HL-60 (cell line): ENCODE data around the gene PANK4.

Experiments
- DNase-seq, 2 experiments: peaks; one replicate each; pipeline ENCODE4 v3.0.0-alpha.2; 2010 to 2020; ENCODE audit warnings: low read depth in 1 of 2, low spot score in 1 of 2
- H3K27ac ChIP-seq: fragments of 250-450 bp; sonication (Bioruptor Pico); replicated peaks from 2 replicates; pipeline ENCODE4 v1.5.1; 2020; ENCODE audit warnings: mild to moderate bottlenecking, moderate library complexity
- H3K27me3 ChIP-seq: fragments of 250-450 bp; sonication (Bioruptor Pico); 2 replicates; pipeline ENCODE4 v1.5.1; 2021; ENCODE audit warnings: mild to moderate bottlenecking, moderate library complexity; ENCODE audit not compliant: insufficient read depth, poor library complexity, severe bottlenecking
- H3K4me3 ChIP-seq: replicated peaks from 2 replicates; pipeline ENCODE4 v1.5.1; 2011; ENCODE audit warnings: mild to moderate bottlenecking, control low read depth, low read length; ENCODE audit not compliant: insufficient read depth
- CTCF ChIP-seq: IDR thresholded peaks from one replicate; pipeline ENCODE4 v1.5.1; 2011; ENCODE audit warnings: low read length, control low read depth, inconsistent platforms; ENCODE audit not compliant: insufficient read depth
- GABPA ChIP-seq: IDR thresholded peaks from 2 replicates; pipeline ENCODE4 v1.6.1; 2012; ENCODE audit warnings: low read depth
- POLR2AphosphoS5 ChIP-seq: IDR thresholded peaks from 2 replicates; pipeline ENCODE4 v1.6.1; 2012; ENCODE audit warnings: low read depth
- REST ChIP-seq: IDR thresholded peaks from 2 replicates; pipeline ENCODE4 v1.6.1; 2012; ENCODE audit warnings: low read depth; ENCODE audit not compliant: insufficient replicate concordance
- SPI1 ChIP-seq: IDR thresholded peaks from 2 replicates; pipeline ENCODE4 v1.6.1; 2012; ENCODE audit warnings: low read depth, mild to moderate bottlenecking, borderline replicate concordance

Gene PANK4

GRCh38 chr1:2513939-2514652 lies 12.3 kb downstream of the PANK4 start:
- Histone ChIP-seq H3K4me3 (no peak overlapping the region), H3K27ac (no peak overlapping the region), H3K27me3 (no peaks in the 10 kb centered on the region)
- no peak for TF ChIP-seq SPI1
- no peak for TF ChIP-seq GABPA
- no peak for TF ChIP-seq CTCF
- no peak for TF ChIP-seq REST
- no peak for TF ChIP-seq POLR2AphosphoS5
- DNase-seq: no peak

GRCh38 chr1:2512862-2513421 lies 13.5 kb downstream of the PANK4 start:
- TF ChIP-seq REST (no peak), GABPA (no peak), CTCF (no peak), SPI1 (no peak), POLR2AphosphoS5 (no peak)
- H3K27ac ChIP-seq: no peak overlapping the region
- H3K27me3 ChIP-seq: no peaks in the 10 kb centered on the region
- DNase-seq: no peak
- no peak overlapping the region for H3K4me3 ChIP-seq

GRCh38 chr1:2510366-2511155 lies 15.8 kb downstream of the PANK4 start:
- TF ChIP-seq GABPA (no peak), CTCF (no peak), REST (no peak), SPI1 (no peak), POLR2AphosphoS5 (no peak)
- Histone ChIP-seq H3K4me3 (no peak overlapping the region), H3K27ac (no peak overlapping the region), H3K27me3 (no peaks in the 10 kb centered on the region)
- DNase-seq: no peak
